Lung (tissue), 16 donors: ENCODE data around the gene CPLX3. TPM values are rescaled to one million over a fixed set of nuclear protein-coding genes. Genes with fewer than 3 reads are reported as not detected.

Experiments used
- ATAC-seq: fragments of 200-7000 bp; cut with Tn5 transposase; one replicate; pipeline ENCODE4 v1.9.1; 2020; ENCODE audit warnings: moderate number of reproducible peaks; ENCODE audit not compliant: insufficient read depth, low FRiP score
- DNase-seq, 3 donors: peaks; one replicate each; pipeline ENCODE4 v3.0.0-alpha.2; 2013 to 2017
- H3K27ac ChIP-seq, 2 donors: one replicate each; pipeline ENCODE4 v1.5.1; 2013; ENCODE audit warnings: mild to moderate bottlenecking in 2 of 2, moderate library complexity in 2 of 2, control low read depth in 1 of 2, inconsistent platforms in 1 of 2, low read depth in 1 of 2, low read length in 1 of 2
- H3K27me3 ChIP-seq, 3 donors: one replicate each; pipeline ENCODE4 v1.5.1; 2013; ENCODE audit warnings: low read length in 2 of 3; ENCODE audit not compliant: control insufficient read depth in 3 of 3, insufficient read depth in 3 of 3
- H3K36me3 ChIP-seq, 4 donors: one replicate each; pipeline ENCODE4 v1.5.1; 2013; ENCODE audit warnings: low read length in 4 of 4, mild to moderate bottlenecking in 1 of 4, moderate library complexity in 1 of 4; ENCODE audit not compliant: control insufficient read depth in 4 of 4, insufficient read depth in 4 of 4
- H3K4me1 ChIP-seq, 5 donors: one replicate each; pipeline ENCODE4 v1.5.1; 2013; ENCODE audit warnings: low read length in 5 of 5, mild to moderate bottlenecking in 2 of 5, moderate library complexity in 1 of 5; ENCODE audit not compliant: control insufficient read depth in 5 of 5, insufficient read depth in 5 of 5
- H3K4me3 ChIP-seq: one replicate; pipeline ENCODE4 v1.5.1; 2013; ENCODE audit warnings: mild to moderate bottlenecking, control low read depth, moderate library complexity
- H3K9ac ChIP-seq, 2 donors: one replicate each; pipeline ENCODE4 v1.5.1; 2013; ENCODE audit warnings: low read length in 2 of 2, control low read depth in 1 of 2; ENCODE audit not compliant: insufficient read depth in 1 of 2
- H3K9me3 ChIP-seq, 4 donors: one replicate each; pipeline ENCODE4 v1.5.1; 2013; ENCODE audit warnings: low read length in 3 of 4, mild to moderate bottlenecking in 1 of 4, moderate library complexity in 1 of 4; ENCODE audit not compliant: control insufficient read depth in 4 of 4, insufficient read depth in 3 of 4
- WGBS, 2 donors: extraction: QIAGEN DNeasy Blood & Tissue Kit; methylation state at CpG; one replicate each; pipeline ENCODE4 v1.1.7; 2013; 5-methylcytosine and 5-hydroxymethylcytosine counted together
- long read RNA-seq, 5 donors: transcript quantifications; one replicate each; lab custom pipeline, GENCODE V29; 2026
- polyA plus RNA-seq, 2 donors: library from polyadenylated mRNA; stranded (reverse); fragments of 200-250 nt; gene quantifications; one replicate each; pipeline ENCODE4 v1.2.1, GENCODE V29; 2013
- total RNA-seq, 2 donors: library from RNA; depleted of rRNA in 1 of 2; stranded (reverse); fragments of >200 nt in 1 of 2; gene quantifications; one replicate each; pipeline ENCODE4 v1.2.1, GENCODE V29; 2014 to 2021
- TF ChIP-seq, protein P1 (sequence below): IDR thresholded peaks from 2 replicates; pipeline ENCODE4 v1.5.1; 2012; ENCODE audit warnings: mild to moderate bottlenecking; ENCODE audit errors: control extremely low read depth, extremely low read depth
- donor health status: control.
- donor health status: control.
- donor health status: Bipolar disorder and iron deficiency.
- donor health status: healthy.
- donor health status: DM: yes; HTN: yes; CAD: no.

CPLX3 gene, protein sequence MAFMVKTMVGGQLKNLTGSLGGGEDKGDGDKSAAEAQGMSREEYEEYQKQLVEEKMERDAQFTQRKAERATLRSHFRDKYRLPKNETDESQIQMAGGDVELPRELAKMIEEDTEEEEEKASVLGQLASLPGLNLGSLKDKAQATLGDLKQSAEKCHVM
- not detected for total RNA-seq
- polyA plus RNA-seq, result under 1 TPM; 0.10 to 0.13 TPM
- long read RNA-seq, donor 1, result 0 reads
- long read RNA-seq, donor 2, result 0 reads
- long read RNA-seq, donor 3, result 0 reads
- long read RNA-seq, donor 4, result 0 reads
- long read RNA-seq, donor 5, result 0 reads

DNA sequence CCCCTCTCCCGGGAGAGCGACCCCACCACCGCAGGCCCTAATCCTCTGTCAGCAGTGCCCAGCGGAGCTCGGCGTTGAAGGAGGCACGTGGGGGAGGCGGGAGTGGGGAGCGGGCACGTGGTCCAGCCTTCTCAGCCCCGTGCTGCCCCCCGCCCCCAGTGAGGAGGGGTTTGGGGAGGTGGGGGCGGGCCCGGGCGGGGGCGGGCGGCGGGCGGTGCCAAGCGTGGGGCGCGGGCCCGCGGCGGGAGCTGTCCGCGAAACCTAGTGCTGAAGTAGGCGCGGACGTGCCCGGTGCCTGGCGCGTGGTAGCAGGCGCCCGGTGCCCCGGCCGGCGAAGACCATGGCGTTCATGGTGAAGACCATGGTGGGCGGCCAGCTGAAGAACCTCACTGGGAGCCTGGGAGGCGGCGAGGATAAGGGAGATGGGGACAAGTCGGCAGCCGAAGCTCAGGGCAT, at the start of gene CPLX3:
Gene CPLX3, plus strand, starts transcription at position 264 of the 456 bp plus-strand sequence. Its CDS starts 77 bp downstream, at position 341.
- no peaks in the 10 kb centered on the region for H3K9me3 ChIP-seq
- TF ChIP-seq, protein P1, sequence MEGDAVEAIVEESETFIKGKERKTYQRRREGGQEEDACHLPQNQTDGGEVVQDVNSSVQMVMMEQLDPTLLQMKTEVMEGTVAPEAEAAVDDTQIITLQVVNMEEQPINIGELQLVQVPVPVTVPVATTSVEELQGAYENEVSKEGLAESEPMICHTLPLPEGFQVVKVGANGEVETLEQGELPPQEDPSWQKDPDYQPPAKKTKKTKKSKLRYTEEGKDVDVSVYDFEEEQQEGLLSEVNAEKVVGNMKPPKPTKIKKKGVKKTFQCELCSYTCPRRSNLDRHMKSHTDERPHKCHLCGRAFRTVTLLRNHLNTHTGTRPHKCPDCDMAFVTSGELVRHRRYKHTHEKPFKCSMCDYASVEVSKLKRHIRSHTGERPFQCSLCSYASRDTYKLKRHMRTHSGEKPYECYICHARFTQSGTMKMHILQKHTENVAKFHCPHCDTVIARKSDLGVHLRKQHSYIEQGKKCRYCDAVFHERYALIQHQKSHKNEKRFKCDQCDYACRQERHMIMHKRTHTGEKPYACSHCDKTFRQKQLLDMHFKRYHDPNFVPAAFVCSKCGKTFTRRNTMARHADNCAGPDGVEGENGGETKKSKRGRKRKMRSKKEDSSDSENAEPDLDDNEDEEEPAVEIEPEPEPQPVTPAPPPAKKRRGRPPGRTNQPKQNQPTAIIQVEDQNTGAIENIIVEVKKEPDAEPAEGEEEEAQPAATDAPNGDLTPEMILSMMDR, result no peak
- ATAC-seq, result peak; percentile 54
- H3K27me3 ChIP-seq, result peaks cover 0 to 29% (median 13%) of the 10 kb centered on the region in 3 donors
- no peak within 1 kb of the TSS for H3K4me3 ChIP-seq
- H3K36me3 ChIP-seq, result no peaks in the 10 kb centered on the region
- no peak within 1 kb of the TSS for H3K9ac ChIP-seq
- DNase-seq, result peak; percentile 40 to 60 (median 55)
- WGBS, 2 donors, result 5% methylated on average over 29 to 43 of the region's 44 CpGs
- H3K4me1 ChIP-seq, result peaks cover 0 to 2% (median 0%) of the 10 kb centered on the region in 5 donors
- H3K27ac ChIP-seq, result no peak within 1 kb of the TSS

DNA sequence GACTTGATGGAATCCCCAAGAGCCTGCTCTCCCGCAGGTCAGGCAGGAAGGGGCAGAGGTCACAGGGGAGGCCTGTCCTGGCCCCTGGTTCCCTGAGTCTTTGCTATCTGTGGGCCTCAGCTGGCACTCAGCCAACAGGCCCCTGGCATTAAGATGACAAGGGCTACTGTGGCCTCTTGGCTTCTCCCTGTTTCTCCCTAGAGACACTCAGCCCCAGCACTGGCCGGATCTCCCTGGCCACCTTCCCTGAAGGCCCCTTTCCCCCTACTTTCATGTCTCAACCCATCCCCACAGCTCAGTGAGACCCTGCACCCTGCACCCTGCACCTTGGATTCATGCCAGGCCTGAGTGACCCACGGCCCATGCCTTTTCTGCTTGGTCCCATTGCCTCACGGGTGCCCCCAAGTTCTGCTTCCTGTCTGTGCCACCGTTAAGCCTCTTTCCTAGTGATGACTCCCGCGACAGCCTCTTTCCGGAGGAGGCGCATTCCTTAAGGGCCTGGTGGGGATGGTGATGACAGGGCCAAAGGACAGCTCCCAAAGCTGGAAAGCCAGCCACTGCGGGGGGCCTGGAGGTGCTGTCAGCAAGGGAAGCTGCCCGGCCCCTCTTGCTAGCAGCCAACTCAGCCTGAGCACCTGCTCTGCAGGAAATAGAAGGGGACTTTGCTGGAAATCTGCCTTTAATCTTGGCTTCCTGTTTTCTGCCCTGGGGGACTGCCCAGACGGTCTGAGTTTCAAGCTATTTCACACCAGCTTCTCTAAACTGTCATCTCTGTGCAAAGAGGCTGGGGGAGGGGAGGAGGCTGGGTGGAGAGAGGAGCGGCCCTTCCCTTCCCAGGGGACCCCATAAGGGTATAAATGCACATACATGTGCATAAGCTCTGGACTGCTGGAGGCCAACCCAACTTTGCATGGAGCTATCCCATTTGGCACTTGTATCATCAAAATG, 49.3 kb upstream of the CPLX3 start:
- ATAC-seq (no peak), DNase-seq (peak; percentile 37 to 65 (median 48))
- no peaks in the 10 kb centered on the region for H3K36me3 ChIP-seq
- no peak overlapping the region for H3K4me3 ChIP-seq
- H3K4me1 ChIP-seq, result peaks cover 0 to 29% (median 14%) of the 10 kb centered on the region in 5 donors
- peak overlapping the region in 1 of 2 donors; percentile 83 for H3K27ac ChIP-seq
- WGBS, 2 donors, result 11 to 23% methylated on average over 13 of the region's 13 CpGs
- H3K9ac ChIP-seq, result no peak overlapping the region
- TF ChIP-seq, protein P1, result no peak
- H3K9me3 ChIP-seq, result no peaks in the 10 kb centered on the region
- H3K27me3 ChIP-seq, result no peaks in the 10 kb centered on the region

DNA sequence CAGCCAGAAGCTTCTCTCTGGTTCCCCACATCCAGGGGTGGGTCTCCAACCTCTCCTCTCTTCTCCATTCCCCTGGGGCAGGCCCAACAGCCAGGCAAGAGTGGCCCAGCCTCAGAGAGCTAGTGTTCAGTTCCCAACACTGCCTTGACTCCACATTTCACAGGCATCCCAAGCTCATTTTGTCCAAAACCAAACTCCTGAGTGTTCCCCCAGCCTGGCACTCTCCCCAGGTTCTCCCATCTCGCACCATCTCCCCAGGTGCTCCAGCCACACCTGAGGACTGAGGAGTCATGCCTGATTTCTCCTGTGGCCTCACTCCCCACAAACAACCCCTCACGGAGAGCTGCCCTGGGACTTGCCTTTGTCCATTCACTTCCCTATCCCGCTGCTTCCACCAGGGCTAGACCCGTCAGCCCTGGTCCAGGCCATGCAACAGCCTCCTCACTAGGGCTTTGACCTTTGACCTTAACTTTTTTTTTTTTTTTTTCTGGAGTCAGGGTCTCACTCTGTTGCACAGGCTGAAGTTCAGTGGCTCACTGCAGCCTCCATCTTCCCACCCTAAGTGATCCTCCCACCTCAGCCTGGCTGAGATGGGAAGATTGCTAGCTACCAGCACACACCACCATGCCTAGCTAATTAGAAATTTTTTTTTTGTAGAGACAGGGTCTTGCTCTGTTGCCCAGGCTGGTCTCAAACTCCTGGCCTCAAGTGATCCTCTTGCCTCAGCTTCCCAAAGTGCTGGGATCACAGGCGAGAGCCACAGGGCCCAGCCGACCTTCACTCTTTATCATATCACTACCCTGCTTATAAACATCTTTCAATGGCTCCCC, 48.4 kb upstream of the CPLX3 start:
- no peak overlapping the region for H3K4me3 ChIP-seq
- TF ChIP-seq, protein P1, result no peak
- no peaks in the 10 kb centered on the region for H3K27me3 ChIP-seq
- no peak for DNase-seq
- no peaks in the 10 kb centered on the region for H3K36me3 ChIP-seq
- H3K9ac ChIP-seq, result no peak overlapping the region
- peaks cover 0 to 33% (median 14%) of the 10 kb centered on the region in 5 donors for H3K4me1 ChIP-seq
- WGBS, 2 donors, result 52 to 78% methylated on average over 6 of the region's 6 CpGs
- no peak for ATAC-seq
- H3K9me3 ChIP-seq, result no peaks in the 10 kb centered on the region
- H3K27ac ChIP-seq, result peak overlapping the region in 1 of 2 donors; percentile 83
